ENCODE measurements around the gene CAND2.

Gene CAND2

DNA sequence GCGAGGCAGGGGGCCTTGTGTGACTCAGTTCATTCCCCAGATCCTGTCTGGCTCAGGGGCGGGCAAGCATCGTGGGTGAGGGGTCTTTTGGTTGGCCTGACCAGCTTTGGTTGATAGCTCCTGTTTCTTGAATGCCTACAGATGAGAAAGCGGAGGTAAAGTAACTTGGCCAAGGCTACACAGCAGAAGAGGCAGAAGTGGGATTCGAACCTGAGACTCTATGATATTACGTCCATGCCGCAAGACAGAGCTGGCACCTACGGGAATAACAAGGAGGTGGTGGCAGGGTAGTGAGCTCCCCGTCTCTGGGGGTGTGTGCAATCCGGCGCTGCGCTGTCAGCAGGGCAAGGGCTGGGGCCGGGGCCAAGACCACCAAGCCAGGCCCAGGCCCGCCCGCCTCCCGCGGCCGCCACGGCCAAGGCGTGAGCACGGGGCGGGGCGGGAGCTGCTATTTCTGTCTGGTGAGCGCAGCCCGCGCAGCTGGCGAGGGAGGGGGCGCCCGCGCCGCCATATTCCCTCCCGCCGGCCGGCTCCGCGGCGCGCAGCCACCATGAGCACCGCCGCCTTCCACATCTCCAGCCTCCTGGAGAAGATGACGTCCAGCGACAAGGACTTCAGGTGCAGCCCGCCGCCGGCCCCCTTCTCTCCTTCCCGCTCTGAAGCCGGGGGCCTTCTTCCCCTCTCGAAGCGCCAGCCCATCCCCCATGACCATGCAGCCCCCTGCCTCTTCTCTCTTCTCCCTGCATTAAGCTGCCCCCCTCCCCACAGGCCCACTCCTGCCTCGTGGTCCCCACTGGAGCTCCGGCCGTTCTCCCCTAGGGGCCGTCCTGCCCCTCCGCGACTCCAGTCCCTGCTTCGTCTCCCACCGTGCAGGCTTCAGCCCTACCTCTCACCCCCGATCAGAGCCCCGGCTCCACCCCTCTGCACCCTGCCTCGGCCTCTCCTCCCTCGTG lies at the start of gene CAND2:
TSS of gene CAND2 (plus strand) at position 510 of the 953 bp plus-strand sequence. CDS start at position 551, 41 bp downstream.
- DNase-seq, result peak; percentile 65

- DNase-seq, result no peak
Observed at GRCh38 chr3:12748477-12748876, 48.0 kb upstream of the CAND2 start.

DNA sequence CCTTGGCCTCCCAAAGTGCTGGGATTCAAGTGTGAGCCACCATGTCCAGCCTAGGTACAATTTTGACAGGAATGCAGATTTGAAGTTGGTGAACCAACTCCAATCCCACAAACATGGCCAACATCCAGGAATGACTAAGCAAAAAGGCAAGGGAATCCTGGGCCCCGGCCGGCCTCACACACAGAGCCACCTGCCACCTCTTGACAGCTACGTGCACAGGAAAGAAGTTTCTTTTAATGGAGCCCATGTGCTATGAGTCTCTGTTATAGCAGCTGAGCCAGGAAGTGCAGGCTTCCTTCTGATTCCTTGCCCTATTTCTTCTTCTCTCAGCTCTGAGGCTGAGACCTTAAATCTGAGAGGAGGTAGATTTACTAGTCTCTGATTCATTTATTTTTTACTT lies 46.3 kb upstream of the CAND2 start:
- peak; percentile 88 for DNase-seq

DNA sequence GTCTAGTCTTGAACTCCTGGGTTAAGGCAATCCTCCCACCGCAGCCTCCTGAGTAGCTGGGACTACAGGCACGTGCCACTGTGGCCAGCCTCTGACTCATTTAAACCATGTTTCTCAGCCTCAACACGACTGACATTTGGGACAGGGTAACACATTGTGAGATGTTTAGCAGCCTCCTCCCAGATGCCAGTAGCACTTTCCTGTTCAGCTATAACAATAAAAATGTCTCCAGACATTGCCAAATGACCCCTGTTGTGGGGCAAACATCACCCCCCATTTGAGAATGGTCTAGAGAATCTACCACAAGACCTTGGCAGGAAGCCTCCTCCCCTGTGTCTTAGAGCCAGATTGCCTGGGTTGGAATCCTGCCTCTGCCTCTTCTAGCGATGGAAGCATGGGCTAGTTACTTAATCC lies 45.8 kb upstream of the CAND2 start:
- DNase-seq, result peak; percentile 65

DNA sequence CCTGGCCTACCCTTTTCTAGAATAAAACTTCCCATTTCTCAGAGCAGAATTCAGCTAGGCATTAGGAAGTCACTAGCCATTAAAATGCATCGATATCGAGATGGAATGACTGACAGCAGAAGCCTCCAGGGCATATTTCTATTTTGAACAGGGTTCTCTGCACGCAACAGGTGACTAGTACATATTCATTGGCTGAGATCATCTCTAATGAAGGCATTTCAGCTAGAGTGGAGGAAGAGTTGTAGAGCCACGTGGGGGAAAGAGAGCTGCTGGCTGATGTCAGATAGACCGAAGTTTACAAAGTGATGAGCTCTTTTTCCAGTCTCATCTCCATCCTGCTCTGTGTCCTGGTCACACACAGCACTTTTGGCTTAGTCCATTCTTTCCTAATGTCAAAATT lies 44.9 kb upstream of the CAND2 start:
- peak; percentile 51 for DNase-seq

DNA sequence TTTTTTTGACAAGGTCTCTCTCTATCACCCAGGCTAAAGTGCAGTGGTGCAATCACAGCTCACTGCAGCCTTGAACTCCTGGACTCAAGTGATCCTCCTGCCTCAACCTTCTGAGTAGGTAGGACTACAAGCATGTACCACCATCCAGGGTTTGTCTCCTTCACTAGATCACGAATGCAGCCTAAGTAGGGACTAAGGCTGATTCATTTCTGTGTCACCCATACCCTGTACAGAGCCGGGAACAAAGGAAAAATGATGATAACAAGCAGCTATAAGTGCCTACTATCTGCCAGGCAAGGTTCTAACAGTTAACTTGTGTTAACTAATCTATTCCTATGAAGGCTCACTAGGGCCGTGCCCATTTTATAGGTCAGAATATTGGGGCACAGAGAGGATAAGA lies 44.4 kb upstream of the CAND2 start:
- no peak for DNase-seq

- peak; percentile 40 for DNase-seq
Observed at GRCh38 chr3:12752809-12753208, 43.7 kb upstream of the CAND2 start.

GRCh38 chr3:12753275-12754028 lies 43.0 kb upstream of the CAND2 start:
- no peak for DNase-seq

- no peak for DNase-seq
Observed at GRCh38 chr3:12754313-12754712, 42.2 kb upstream of the CAND2 start.

DNA sequence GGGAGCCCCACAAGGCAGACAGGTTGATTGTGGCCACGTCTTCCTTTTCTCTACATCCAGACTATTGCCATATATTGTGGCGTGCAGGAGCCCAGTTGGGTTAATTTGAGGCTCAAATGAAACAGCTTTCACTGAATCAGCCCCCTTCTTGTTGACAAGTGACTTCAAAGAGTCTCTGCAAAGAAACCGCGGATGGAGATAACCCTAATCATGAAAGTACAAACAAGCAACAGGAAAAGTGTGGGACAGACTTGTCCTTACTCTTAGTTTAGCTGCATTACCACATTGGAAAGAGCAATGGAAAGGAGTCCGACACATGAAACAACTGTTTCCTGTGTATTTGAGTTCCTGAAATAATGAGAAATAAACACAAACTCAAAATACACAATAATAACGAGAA lies 40.7 kb upstream of the CAND2 start:
- DNase-seq, result no peak

GRCh38 chr3:12756175-12756574 lies 40.3 kb upstream of the CAND2 start:
- DNase-seq, result no peak

- DNase-seq, result no peak
Observed at GRCh38 chr3:12756635-12757034, 39.8 kb upstream of the CAND2 start.

DNA sequence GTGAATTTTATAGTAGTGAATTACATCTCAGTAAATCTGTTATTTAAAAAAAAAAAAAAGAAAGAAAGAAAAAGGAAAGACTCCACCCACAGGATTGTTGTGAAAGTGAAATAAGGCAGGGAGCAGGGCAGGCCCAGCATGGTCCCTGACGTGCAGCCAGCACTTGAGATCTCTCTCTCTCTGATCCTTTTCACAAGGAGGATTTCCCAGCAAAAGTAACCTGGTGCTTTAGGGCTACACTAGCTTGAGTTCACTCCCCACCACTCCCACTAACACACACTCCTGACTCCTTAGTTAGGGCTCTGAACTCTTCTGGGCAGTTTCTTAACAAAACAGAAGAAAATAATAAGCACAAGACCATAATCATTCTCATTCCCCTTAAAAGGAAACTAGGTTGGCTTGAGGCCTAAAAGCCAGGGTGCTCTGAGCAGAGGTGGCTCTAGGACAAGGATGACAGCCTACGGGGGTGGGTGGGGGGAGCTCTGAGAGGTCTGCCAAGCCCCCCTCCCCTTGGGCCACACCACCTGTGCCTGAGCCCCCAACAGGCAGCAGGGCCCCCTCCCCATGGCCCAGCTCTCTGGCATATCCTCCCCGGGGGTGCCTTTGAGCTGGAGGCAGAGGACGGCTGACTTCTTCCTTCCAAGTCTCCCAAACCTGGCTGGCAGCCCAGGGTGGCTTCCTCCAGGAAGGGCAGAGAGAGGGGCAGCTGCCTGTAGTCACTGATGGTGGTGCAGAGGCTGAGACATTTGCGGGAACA lies 38.3 kb upstream of the CAND2 start:
- DNase-seq, result peak; percentile 47

GRCh38 chr3:12759097-12759679 lies 37.3 kb upstream of the CAND2 start, which contains the start of gene TMEM40:
Gene TMEM40, minus strand, starts transcription at chr3:12759259. Its CDS starts 9,427 bp downstream, at chr3:12749832.
- DNase-seq, result no peak

DNA sequence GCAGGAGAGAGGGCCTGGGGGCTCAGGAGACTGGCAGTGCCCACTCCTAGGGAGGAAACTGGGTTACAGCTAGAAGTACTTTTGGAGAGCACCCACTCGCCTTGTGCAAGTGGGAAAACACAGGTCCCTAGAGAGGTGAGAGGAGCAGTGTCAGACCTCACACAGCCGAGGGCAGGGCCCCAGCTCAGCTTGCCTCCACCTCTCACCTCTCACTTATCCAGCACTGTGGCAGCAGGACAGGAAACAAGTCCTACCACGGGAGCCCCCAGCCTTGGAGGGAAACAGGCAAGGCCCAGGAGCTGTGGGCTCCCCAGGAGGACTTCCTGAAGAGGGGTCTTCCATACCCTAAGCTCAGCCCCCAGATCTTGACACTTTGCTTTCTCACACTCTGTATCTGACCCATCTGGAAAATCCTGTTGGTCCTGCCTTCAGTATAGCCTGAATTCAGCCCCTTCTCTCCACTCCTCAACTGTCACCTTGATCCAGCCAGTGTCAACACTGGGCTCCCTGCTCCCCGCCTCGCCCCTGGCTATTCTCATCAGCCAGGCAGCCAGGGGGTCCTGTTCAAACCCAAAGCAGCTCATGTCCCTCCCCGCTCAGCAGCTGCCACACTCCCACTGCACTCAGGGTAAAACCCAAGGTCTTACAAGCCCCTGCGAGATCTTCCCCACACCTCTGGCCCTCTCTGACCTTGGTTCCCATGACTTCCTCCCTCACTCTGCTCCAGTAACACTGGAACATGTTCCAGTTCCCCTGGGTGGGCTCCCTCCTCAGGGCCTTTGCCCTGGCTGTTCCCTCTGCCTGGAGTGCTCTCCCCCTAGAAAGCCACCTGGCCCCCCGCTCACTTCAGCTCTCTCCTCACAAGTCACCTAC lies 36.6 kb upstream of the CAND2 start:
- no peak for DNase-seq

DNA sequence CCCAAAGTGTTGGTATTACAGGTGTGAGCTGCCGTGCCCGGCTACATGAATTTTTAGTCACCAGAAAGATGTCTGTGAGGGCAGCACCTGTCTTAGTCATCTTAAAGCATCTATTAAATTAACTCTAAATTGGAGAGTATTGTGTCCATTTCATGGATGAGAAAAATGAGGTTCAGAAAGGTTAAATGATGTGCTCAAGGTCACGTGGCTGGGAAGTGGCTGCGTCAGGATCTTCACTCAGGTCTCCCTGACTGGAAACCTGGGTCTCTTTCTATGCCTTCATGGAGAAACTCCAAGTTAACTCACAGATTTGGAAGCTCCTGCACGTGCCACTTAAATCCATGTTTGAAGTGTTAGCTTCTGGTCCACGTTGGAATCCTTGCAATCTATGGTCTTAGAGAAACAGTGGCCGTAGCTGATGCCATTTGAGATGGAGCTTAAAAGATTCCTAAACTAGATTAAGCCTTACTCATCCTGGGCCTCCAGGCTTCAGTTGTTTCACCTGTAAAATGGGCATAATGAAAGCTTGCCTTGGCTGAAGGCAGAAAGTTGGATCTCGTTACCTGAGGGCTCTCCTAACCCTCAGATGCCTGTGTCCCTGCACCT lies 32.2 kb upstream of the CAND2 start:
- no peak for DNase-seq

DNA sequence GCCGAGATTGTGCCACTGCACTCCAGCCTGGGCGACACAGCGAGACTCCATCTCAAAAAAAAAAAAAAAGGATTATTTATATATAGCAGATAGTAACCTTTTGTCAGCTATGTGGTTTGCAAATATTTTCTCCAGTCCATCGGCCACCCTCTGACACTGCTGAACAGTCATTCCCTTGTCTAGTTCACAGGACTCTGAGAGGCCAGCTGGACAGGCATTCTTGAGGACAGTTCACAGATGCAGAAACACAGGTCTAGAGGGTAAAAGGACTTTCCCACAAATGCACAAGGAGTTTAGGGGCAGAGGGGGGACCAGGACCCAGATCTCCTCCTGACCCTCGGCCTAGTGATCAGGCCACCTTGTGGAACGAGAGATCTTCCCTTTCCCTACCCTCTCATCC lies 29.9 kb upstream of the CAND2 start:
- DNase-seq, result no peak

DNA sequence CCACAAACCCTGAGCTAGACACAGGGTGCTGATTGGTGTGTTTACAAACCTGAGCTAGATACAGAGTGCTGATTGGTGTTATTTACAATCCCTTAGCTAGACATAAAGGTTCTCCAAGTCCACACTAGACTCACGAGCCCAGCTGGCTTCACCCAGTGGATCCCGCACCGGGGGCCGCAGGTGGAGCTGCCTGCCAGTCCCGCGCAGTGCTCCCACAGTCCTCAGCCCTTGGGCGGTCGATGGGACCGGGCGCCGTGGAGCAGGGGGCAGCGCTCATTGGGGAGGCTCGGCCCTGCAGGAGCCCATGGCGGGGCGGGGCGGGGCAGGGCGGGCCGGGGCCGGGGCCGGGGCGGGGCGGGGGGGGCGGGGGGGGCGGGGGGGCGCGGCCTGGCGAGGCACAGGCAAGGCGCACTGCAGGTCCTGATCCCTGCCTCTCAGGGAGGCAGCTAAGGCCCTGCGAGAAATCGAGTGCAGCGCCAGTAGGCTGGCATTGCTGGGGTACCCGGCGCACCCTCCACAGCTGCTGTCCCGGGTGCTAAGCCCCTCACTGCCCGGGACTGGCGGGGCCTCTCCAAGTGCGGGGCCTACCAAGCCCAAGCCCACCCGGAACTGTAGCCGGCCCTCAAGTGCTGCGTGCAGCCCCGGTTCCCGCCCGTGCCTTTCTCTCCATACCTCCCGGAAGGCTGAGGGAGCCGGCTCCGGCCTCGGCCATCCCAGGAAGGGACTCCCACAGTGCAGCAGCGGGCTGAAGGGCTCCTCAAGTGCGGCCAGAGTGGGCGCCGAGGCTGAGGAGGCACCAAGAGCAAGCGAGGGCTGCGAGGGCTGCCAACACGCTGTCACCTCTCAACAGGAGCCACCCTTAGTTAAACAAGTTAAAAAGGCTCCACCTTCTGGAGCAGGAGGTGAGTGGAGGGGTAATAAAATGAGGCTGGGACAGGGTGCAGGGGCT lies 27.6 kb upstream of the CAND2 start:
- no peak for DNase-seq

DNA sequence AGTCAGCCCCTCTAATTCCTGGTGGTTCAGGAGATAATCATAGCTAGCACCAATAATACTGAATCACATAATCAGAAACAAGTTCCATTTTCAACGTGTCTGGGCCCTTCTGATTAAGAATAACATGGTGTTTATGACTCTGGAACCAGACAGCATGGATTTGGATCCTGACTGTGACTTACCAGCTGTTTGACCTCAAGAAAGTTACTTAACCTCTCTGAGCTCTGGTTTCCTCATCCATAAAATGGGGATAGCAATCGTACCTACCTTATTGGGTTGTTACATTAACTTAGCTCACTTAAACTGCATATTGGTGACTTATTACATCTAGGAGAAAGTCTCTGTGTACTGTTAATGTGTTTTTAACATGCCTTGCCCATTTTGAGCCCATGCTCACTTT lies 26.7 kb upstream of the CAND2 start:
- DNase-seq, result no peak

GRCh38 chr3:12771236-12771635 lies 25.2 kb upstream of the CAND2 start:
- no peak for DNase-seq

Data from fibroblast of skin of right biceps (primary cell).